SIG-M5 (cell line): ENCODE data around the gene UBE2D2.

Experiments
- DNase-seq: peaks from one replicate; lab custom pipeline; 2025; lab: John Stamatoyannopoulos, UW

The UBE2D2 gene

GRCh38 chr5:139676951-139677735 lies 116.0 kb downstream of the UBE2D2 start:
- no peak for DNase-seq
